GM12873 (cell line): ENCODE results near the gene ANKRD12.

Source experiments
- CTCF ChIP-seq: IDR thresholded peaks from 2 replicates; pipeline ENCODE4 v1.5.1; 2012; ENCODE audit warnings: low read depth, mild to moderate bottlenecking, moderate library complexity, low read length, control low read depth; ENCODE audit not compliant: insufficient read depth; ENCODE audit errors: missing control alignments

The ANKRD12 gene

DNA sequence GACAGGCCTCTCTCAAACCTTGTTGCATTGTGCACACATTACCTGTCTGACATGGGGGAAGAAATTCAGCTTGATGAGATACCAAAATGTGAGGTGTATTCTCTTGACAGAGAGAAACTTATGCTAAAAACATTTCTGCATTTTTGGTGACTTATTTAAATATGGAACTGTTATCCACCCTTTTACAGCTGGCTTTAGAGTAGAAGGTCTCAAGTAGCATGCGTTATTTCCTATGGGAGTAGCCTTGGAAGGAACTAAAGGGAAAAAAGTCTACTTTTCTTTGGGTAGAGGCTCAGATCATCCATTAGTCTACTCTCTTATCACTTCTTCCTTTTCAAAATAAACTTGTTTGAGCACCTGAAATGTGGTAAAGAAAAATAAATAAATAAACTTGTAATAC is 141.4 kb downstream of the ANKRD12 start:
- TF ChIP-seq CTCF, result no peak

DNA sequence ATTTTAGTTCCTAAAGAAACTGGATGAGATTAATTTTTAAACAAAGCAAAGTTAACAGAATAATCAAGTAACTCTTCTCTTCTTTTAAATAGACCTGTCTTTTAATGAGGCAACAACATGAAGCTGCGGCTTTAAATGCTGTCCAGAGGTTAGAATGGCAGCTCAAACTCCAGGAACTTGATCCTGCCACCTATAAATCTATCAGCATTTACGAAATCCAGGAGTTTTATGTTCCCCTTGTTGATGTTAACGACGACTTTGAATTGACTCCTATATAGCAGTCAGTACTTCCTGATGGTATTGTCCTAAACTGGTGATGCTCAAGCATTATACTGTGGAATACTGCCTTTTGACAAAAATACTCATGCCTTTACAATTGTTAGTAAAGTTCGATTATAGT is 144.3 kb downstream of the ANKRD12 start:
- no peak for TF ChIP-seq CTCF

- TF ChIP-seq CTCF, result no peak
Measured at GRCh38 chr18:9281780-9282179, 145.2 kb downstream of the ANKRD12 start.

GRCh38 chr18:9283791-9284190 is 147.2 kb downstream of the ANKRD12 start:
- no peak for TF ChIP-seq CTCF

DNA sequence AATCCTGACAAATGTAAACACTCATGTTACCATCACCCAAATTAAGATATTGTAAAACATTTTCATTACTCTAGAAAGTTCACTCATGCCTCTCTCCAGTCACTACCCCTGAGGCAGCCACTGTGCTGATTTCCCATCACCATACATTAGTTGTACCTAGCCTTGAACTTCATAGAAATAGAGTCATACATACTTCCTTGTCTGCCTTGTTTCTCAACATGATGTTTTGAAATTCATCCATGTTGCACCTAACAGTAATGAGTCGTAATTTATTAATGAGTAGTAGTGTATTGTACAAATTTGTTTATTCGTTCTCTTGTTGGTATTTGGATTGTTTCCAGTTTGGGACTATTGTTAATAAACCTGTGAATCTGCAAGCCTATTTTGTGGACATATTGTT is 149.0 kb downstream of the ANKRD12 start:
- TF ChIP-seq CTCF, result no peak

DNA sequence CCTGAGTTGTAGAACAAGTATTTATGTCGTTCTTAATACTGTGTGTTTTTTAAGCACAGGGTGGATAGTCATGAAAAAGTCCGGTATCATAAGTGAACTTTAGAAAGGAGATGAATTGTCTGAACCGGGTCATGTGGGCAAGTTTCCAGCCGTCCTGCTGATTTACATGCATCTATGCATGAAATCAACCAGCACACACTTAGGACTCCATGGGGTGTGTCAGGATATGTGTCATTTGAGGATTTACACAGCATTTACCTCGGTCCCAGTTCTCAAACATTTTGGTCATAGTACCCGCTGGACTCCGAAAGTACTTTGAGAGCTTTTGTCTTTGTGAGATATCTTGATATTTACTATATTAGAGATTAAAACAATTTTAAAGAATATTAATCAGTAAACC is 150.5 kb downstream of the ANKRD12 start:
- no peak for TF ChIP-seq CTCF

DNA sequence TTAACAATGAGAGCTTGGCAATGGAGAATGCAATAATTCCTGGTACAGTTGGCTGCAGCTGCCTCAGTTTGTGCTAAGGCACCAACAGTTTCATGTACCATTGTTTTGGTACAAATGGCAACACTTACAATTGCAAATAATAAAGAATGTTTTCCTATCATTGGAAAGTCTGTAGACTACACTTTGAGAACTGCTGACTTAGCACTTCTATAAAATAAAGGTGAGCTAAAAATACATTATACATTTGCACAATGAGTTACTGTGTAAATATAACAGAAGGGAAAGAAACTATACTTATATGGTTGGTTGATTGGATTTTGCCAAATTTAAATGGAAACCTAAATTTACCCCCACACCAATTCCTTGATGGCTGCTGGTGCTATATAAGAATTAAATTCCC is 153.1 kb downstream of the ANKRD12 start:
- no peak for TF ChIP-seq CTCF

DNA sequence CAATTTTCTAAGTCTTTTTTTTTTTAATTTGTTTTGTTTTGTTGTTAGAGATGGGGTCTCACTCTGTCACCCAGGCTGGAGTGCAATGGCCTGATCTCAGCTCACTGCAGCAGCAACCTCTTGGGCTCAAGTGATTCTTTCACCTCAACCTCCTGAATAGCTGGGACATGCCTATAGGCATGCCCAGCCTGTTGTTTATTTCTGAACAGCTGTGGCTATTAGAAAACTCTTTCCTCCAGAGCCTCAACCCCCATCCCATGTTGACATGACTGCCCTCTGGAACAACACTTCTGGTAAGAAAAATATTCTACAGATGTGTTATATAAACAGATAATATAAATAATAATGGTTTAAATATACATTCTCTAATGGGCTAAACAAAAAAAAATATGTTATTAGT is 153.6 kb downstream of the ANKRD12 start:
- TF ChIP-seq CTCF, result no peak
